Activated CD8-positive, alpha-beta memory T cell treated with anti-CD3 and anti-CD28 coated beads, Interleukin-2, amount 10 ng/mL, durations not matched to agents 7 days and 5 days (primary cell): ENCODE measurements around the gene GNAO1. TPM values are rescaled to one million over a fixed set of nuclear protein-coding genes. Genes with fewer than 3 reads are reported as not detected.
A peak's percentile ranks its signal among the peaks of the same experiment; 100 is the strongest.

Experiments used
- ATAC-seq: fragments of 150-1000 bp; cut with Tn5 transposase; one replicate; pipeline ENCODE4 v1.10.0; 2021; ENCODE audit warnings: moderate library complexity
- CTCF ChIA-PET: fragments of 350-600 bp; sonication (Branson Sonifier 250); formaldehyde crosslinking; loops from one replicate; lab custom pipeline; 2021; ENCODE audit warnings: antibody characterized with exemption; lab: Charles Lee
- DNase-seq: peaks from one replicate; pipeline ENCODE4 v3.0.0-alpha.2; 2020
- H3K27ac Mint-ChIP-seq: one replicate; pipeline ENCODE4 v1.8.0; 2021; ENCODE audit warnings: mild to moderate bottlenecking, mixed read lengths
- H3K27me3 Mint-ChIP-seq: one replicate; pipeline ENCODE4 v1.8.0; 2021; ENCODE audit warnings: mixed read lengths
- H3K36me3 Mint-ChIP-seq: one replicate; pipeline ENCODE4 v1.8.0; 2021; ENCODE audit warnings: mild to moderate bottlenecking, mixed read lengths
- H3K4me1 Mint-ChIP-seq: one replicate; pipeline ENCODE4 v1.8.0; 2021; ENCODE audit warnings: mixed read lengths
- H3K4me3 Mint-ChIP-seq: one replicate; pipeline ENCODE4 v1.8.0; 2021; ENCODE audit warnings: mild to moderate bottlenecking, moderate library complexity, mixed read lengths
- H3K9me3 Mint-ChIP-seq: one replicate; pipeline ENCODE4 v1.8.0; 2022; ENCODE audit warnings: low read depth, mixed read lengths
- total RNA-seq, 2 experiments: library from RNA; stranded (reverse); gene quantifications; one replicate each; pipeline ENCODE4 v1.2.3, GENCODE V29; 2021

Gene GNAO1
- total RNA-seq, 2 experiments from 2014 or later: 1.5 to 4.3 TPM

DNA sequence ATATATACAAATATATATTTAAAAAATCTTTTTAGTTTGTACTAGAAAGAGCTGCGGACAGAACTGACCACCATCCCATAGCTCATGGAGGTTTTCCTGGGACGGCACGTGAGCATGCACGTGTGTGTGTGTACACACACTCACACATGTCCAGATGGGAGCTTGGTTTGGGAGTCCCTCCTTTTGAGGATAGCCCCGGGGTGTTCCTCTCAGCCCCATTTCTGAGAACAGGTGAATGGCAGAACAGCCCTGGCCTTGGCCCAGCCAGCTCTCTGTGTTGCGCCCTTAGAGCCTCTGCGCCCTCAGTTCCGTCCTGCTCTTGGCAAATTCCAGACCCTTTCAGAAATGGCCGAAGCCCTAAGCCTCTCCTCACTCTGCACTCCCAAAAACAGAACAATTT lies 163.9 kb downstream of the GNAO1 start:
- H3K4me3 Mint-ChIP-seq: no peak overlapping the region
- no peak for DNase-seq
- no peaks in the 10 kb centered on the region for H3K9me3 Mint-ChIP-seq
- no peak overlapping the region for H3K27ac Mint-ChIP-seq
- H3K36me3 Mint-ChIP-seq: peaks cover 1% of the 10 kb centered on the region
- CTCF ChIA-PET: interaction anchor here (1.1 to 1.2 kb wide), 2 partner anchors 71 to 92 kb away, joined by 3 to 4 read pairs; no protein-coding TSS in a partner anchor
- ATAC-seq: no peak
- H3K4me1 Mint-ChIP-seq: peaks cover 23% of the 10 kb centered on the region
- no peaks in the 10 kb centered on the region for H3K27me3 Mint-ChIP-seq

DNA sequence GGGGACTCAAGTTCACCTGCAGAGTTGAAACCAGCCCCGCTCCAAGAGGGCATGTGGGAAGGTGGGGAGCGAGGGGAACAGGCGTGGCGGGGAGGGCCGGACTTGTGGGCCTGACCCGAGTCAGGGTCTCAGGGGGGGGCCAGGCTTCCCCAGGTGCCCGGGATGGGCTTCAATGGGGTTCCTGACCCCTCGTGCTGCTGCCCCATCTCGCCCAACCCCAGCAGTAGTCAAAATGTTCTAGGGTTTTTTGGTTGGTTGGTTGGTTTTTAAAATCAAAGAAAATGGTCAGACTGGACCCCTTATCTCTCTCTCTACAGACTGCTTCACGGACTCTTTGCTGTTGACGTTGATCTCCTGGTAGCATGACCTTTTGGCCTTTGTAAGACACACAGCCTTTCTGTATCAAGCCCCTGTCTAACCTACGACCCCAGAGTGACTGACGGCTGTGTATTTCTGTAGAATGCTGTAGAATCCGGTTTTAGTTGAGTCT lies 164.5 kb downstream of the GNAO1 start:
- no peaks in the 10 kb centered on the region for H3K27me3 Mint-ChIP-seq
- peaks cover 1% of the 10 kb centered on the region for H3K36me3 Mint-ChIP-seq
- peak overlapping the region; percentile 2 for H3K27ac Mint-ChIP-seq
- DNase-seq (no peak), ATAC-seq (no peak)
- peak overlapping the region; percentile 78 for H3K4me3 Mint-ChIP-seq
- CTCF ChIA-PET: interaction anchor here (0.9 to 2.5 kb wide), 13 partner anchors 10 to 162 kb away, joined by 3 to 16 read pairs (median 4); no protein-coding TSS in a partner anchor
- H3K9me3 Mint-ChIP-seq: no peaks in the 10 kb centered on the region
- peaks cover 23% of the 10 kb centered on the region for H3K4me1 Mint-ChIP-seq

DNA sequence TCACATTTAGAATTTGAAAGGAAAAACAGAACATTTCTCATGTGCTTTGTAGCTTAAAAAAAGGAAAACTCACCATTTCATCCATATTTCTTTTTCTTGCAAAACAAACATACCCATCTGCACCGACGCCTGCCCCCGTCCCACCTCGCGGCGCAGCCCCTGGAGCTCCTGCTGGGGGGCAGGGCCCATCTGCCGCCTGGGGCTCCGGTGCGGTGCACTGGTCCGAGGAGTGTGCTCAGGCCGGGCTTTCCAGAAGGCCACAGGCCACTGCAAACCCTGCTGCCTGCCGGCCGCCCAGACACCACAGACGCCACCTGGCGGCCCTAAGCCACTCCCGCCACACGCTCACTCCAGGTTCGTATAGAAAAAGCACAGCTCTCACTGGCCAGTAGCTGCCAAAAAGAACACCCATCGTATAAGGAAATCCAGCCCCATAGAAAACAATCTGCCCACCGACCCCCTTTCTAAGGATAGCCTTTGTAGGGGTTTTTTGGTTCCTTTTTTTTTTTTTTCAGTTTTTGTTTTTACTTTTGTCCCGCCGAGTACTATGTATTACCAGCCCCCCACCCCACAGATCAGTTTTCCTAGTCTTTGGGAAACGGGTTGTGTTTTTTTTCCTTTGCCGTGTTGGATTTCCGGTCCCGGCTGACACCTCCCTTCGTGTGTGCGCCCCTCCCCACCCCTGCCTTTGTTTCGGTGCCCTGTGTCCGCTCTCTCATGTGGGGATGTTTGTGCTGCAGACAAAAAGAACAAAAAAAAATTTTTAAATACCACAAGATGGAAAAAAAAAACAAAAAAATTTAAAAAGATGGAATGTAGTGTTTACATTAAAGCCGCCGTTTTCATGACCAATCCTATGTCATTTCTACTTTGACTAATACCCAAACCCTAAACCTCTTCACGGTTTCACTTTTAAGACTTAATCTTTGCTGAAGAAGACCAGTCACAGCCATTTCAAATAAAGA lies 165.3 kb downstream of the GNAO1 start:
- Mint-ChIP-seq H3K9me3 (no peaks in the 10 kb centered on the region), H3K4me1 (peaks cover 23% of the 10 kb centered on the region), H3K4me3 (peak overlapping the region; percentile 78), H3K27me3 (no peaks in the 10 kb centered on the region), H3K36me3 (peaks cover 1% of the 10 kb centered on the region), H3K27ac (peak overlapping the region; percentile 89)
- peak; percentile 91 for ATAC-seq
- DNase-seq: peak; percentile 79
- CTCF ChIA-PET: interaction anchor here (0.7 to 2.5 kb wide), 15 partner anchors 9 to 163 kb away, joined by 3 to 16 read pairs (median 4); no protein-coding TSS in a partner anchor

DNA sequence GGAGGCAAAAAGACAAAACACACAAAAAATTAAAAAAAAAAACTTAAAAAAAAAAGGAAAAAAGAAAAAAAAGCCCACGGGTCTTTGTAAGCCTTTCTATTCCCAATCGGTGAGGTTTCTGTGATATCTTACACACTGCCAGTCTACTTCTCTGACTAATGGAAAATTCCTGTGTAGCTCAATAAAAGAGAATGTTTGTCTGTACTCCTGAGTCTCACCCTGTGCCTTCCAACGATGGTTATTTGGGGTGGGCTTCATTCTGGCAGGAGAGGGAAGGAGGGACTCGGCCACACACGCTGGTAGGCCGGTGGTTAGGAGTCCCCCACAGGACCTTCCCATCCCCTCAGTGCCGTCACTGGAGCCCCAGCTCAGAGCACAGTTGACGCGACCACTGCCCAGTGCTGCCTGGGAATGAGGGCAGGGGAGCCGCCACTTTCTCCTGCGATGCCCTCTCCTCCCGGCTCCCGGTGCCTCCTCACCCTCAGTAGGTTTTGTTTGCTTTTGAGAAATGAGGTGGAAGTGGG lies 166.0 kb downstream of the GNAO1 start:
- Mint-ChIP-seq H3K4me3 (peak overlapping the region; percentile 78), H3K4me1 (peaks cover 23% of the 10 kb centered on the region), H3K9me3 (no peaks in the 10 kb centered on the region), H3K36me3 (peaks cover 4% of the 10 kb centered on the region), H3K27me3 (no peaks in the 10 kb centered on the region), H3K27ac (peak overlapping the region; percentile 89)
- CTCF ChIA-PET: interaction anchor here (0.9 to 2.5 kb wide), 3 partner anchors 11 to 72 kb away, joined by 3 to 16 read pairs (median 13); no protein-coding TSS in a partner anchor
- ATAC-seq: peak; percentile 41
- no peak for DNase-seq

DNA sequence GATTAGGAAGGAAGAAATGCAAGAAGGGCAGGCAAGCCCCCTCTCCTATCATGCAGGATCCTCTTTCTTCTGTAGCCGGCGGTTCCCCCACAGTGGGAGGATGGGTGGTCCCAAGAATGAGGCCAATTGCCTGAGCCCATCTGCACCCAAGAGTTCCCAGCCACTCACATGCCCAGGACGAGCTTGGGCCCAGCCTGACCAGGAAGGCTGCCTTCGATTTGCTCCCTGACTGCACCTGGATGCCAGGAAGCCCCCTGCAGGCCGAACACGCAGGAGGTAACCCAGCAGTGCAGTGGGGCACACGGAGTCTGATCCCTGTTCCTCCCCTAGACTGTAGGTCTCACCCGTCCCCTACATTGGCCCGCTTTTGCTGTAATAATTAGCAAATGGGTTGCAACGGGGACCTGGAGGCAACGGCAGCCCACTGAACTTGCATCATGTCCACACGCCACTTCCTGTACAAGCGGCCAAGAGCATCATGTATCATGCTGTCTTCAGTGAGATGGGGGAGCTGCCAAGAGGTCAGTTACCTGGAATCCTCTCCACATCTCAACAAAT lies 166.6 kb downstream of the GNAO1 start:
- Mint-ChIP-seq H3K36me3 (peaks cover 8% of the 10 kb centered on the region), H3K9me3 (no peaks in the 10 kb centered on the region), H3K4me1 (peaks cover 23% of the 10 kb centered on the region), H3K27me3 (no peaks in the 10 kb centered on the region), H3K4me3 (peak overlapping the region; percentile 78), H3K27ac (peak overlapping the region; percentile 89)
- ATAC-seq (no peak), DNase-seq (peak; percentile 40)
- CTCF ChIA-PET: interaction anchor here (2.1 to 2.5 kb wide), 2 partner anchors 10 to 39 kb away, joined by 13 to 16 read pairs; no protein-coding TSS in a partner anchor

DNA sequence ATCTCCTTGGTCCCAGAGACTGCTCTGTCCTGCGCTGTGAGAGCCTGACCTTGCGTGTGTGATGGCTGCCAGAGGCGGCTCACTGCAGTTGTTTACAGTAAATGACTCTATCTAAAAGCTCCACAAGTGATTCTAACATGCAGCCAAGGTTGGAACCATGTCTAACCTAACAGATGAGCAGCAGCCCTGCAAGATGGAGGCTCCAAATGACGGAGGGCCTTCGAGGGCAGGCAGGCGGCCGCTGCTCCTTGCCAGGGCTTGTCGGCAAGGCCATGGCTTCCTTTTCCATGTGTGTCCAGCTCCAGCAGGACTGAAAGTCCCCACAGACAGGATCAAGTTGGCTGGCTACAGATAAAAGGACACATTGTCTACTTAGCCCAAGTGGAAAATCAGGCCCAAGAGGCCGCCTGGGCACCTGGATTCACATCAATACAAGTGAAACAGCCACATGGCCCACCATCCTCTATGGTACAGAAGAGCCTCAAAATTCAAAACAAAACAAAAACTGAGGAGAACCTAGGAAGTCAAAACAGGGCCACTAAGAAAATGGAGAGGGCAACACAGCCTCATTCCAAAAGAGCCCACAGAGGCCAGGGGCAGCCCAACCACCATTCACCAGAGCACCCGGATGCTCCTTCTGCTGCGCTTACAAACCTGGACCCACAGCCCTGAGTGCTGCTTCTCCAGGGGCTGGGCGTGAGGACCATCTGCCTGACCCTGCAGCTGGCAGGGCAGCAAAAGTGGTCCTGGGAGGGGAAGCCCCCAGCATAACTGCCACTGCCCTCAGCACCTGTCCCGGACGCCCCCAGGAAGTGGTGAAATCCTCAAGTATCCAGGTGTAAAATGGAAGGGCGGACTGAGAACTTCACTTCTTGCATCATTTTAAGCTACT lies 169.1 kb downstream of the GNAO1 start:
- Mint-ChIP-seq H3K27me3 (no peaks in the 10 kb centered on the region), H3K4me3 (no peak overlapping the region), H3K36me3 (peaks cover 8% of the 10 kb centered on the region), H3K27ac (no peak overlapping the region), H3K9me3 (no peaks in the 10 kb centered on the region), H3K4me1 (peaks cover 20% of the 10 kb centered on the region)
- DNase-seq (peak; percentile 34), ATAC-seq (no peak)
- CTCF ChIA-PET: interaction anchor here (0.8 to 1.6 kb wide), 2 partner anchors 10 to 340 kb away, joined by 3 read pairs; no protein-coding TSS in a partner anchor

DNA sequence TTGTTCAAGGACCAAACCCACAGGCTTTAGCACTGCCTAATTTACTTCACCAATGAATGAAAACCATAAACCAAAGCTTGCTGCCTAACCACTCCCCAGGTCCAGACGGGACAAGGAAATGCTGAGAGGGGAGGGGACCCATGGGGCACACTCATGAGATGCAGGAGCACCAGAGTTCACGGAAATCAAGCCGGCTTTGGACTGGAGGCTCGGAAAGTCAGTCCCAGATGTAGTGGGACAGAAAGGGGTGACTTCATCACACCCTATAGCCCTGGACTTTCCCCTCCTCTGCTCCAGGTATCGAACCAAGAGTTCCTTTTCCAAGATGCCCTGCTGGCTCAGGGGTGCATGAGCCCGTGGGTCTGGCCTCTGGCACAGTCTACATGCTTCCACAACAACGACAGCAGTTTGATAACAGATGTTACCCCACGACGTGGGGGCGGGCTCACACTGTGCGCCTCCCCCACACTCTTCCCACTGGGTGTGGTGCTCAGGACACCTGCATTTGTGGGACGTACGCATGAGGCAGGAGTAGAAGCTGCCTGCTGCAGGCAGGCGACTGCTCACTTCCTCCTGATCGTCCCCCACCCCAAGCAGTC lies 170.9 kb downstream of the GNAO1 start:
- ATAC-seq (no peak), DNase-seq (no peak)
- H3K27ac Mint-ChIP-seq: no peak overlapping the region
- CTCF ChIA-PET: no interaction called here
- H3K4me3 Mint-ChIP-seq: no peak overlapping the region
- H3K4me1 Mint-ChIP-seq: peaks cover 12% of the 10 kb centered on the region
- no peaks in the 10 kb centered on the region for H3K27me3 Mint-ChIP-seq
- peaks cover 8% of the 10 kb centered on the region for H3K36me3 Mint-ChIP-seq
- H3K9me3 Mint-ChIP-seq: no peaks in the 10 kb centered on the region

DNA sequence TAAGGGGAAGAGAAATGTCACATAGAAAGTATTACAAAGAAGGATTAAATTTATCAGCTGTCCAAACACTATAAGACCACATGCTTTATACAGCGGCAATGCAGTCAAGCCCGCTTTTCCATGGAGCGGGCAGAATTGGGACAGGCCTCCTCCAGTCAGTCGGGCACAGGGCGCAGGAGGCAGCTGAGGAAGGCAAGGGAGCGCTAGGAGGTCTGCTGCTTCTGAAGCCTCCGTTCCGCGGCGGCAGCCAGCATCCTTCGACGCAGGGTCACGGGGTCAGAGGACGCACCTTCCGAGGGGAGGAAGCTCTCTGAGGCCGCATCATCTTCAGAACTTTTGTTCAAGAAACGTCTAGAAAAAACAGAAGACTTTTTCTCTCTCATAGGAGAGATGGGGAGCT lies 171.4 kb downstream of the GNAO1 start:
- Mint-ChIP-seq H3K36me3 (peaks cover 8% of the 10 kb centered on the region), H3K4me1 (peaks cover 7% of the 10 kb centered on the region), H3K27ac (no peak overlapping the region), H3K9me3 (no peaks in the 10 kb centered on the region), H3K27me3 (no peaks in the 10 kb centered on the region), H3K4me3 (no peak overlapping the region)
- CTCF ChIA-PET: no interaction called here
- no peak for ATAC-seq
- no peak for DNase-seq

DNA sequence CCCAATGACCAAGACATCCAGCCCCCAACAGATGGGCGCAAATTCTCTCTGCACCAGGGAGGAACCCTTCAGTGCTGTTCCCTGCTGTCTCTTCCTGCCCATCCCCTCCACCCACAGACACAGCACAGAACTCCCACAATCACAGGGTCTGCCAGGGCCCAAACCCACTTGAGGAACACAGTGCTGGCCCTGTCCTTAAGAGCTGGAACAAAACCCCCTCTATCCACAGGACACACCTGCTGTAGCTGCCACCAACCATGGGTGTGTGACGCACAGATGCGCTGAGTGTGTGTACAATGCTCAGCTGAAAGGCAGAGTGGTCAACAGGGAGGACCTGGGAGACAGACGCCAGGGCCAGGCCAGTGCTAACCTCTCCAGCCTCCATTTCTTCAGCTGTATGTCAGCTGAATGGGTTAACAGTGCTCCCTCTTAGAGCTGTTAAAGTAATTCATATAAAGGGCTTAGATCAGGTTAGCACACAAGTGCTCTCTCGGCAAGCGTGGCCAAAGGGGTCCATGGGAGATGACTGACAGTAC lies 172.0 kb downstream of the GNAO1 start:
- Mint-ChIP-seq H3K27me3 (no peaks in the 10 kb centered on the region), H3K27ac (no peak overlapping the region), H3K9me3 (no peaks in the 10 kb centered on the region), H3K36me3 (peaks cover 8% of the 10 kb centered on the region), H3K4me1 (peaks cover 2% of the 10 kb centered on the region), H3K4me3 (no peak overlapping the region)
- CTCF ChIA-PET: no interaction called here
- DNase-seq (no peak), ATAC-seq (no peak)

DNA sequence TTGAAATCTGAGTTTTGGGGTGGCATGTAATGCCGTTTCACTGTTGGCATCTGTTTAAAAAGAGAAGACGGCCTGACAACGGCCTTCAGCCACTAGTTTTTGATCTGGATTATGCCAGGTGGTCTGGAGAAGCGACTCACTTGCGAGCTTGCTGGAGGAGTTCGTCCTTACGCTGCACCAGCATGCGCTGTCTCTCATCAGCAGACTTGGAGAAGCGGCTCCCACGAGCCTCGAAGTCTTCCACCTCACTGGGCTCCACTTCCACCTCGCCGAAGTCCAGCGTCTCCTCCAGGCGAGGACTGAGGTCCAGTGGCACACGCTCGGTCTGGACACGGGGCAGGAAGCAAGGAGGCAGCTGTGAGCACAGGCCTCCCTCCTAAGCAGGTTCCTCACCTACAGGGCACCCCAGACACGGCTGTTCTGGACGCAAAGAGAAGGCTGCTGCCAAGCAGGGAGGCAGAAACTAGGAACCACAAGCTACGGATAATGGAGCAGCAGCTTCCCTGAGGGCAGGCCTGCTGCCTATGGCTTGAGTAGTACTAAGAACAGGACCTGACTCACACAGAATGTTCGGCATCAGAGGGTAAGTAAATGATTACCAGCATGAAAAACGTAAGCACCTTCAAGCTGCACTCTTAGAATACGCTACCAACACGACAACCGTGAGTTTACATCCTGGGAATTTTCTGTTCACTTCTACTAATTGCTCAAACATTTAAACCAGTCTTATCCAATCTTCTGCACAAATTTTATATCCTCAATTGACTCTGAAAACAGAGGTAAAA lies 172.7 kb downstream of the GNAO1 start:
- CTCF ChIA-PET: no interaction called here
- Mint-ChIP-seq H3K27me3 (no peaks in the 10 kb centered on the region), H3K36me3 (peaks cover 6% of the 10 kb centered on the region), H3K9me3 (no peaks in the 10 kb centered on the region), H3K27ac (no peak overlapping the region), H3K4me3 (no peak overlapping the region), H3K4me1 (peaks cover 2% of the 10 kb centered on the region)
- no peak for ATAC-seq
- no peak for DNase-seq

DNA sequence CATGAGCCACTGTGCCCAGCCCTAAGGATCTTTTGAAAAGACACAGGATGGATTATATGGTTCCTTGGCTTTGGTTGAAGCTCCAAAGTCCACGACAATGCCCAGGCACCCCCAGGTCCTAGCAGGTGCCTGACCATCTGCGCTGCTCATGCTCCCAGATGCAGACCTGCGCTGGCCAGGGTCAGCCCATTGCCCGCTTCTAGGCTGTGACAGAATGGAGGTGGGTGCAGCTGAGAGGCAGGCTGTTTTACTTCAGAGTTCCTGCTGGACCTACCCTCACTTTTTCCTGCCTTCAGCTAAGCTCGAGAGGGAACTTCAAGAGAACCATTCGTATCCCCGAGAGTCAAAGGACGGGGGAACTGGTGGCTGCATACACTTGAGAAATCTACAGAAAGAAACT lies 173.6 kb downstream of the GNAO1 start:
- CTCF ChIA-PET: no interaction called here
- Mint-ChIP-seq H3K27me3 (no peaks in the 10 kb centered on the region), H3K36me3 (peaks cover 6% of the 10 kb centered on the region)

More for the DNA sequence above, 173.6 kb downstream of the GNAO1 start:
- no peak for DNase-seq
- H3K27ac Mint-ChIP-seq: no peak overlapping the region
- no peaks in the 10 kb centered on the region for H3K9me3 Mint-ChIP-seq
- H3K4me3 Mint-ChIP-seq: no peak overlapping the region
- no peak for ATAC-seq
- H3K4me1 Mint-ChIP-seq: no peaks in the 10 kb centered on the region
